Measurements from ENCODE around the gene NFKBIA.

DNA sequence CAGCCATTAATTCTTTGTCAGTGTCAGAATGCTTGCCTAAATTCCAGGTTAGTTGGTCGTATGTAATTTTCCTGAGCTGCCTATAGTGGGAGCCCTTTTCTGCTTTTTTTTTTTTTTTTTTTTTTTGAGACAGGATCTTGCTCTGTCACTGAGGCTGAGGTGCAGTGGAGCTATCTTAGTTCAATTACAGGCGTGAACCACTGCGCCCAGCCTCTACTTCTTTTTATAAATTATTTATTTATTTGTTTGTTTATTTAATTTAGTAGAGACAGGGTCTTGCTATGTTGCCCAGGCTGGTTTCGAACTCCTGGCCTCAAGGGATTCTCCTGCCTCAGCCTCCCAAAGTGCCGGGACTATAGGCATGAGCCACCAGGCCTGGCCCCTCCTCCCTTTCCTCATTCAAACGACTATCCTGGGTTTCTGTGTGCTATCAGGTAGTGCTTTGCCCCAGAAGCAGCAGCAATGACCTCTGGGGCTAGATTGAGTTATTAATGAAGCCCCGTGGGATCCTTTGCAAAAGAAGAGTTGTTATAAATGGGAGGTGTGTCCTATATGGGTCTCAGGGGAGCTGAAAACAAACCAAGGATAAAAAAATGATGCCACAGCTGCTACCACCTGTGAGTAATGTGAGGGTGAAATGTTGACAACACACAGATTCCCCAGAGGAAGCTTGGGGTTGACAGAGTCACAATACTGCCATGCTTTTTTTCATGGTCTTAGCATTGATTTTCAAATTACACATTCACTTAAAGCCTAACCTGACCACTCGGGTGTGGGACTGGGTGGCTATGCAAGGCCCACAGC lies 34.6 kb upstream of the NFKBIA start:
- TF ChIP-seq, protein P1, sequence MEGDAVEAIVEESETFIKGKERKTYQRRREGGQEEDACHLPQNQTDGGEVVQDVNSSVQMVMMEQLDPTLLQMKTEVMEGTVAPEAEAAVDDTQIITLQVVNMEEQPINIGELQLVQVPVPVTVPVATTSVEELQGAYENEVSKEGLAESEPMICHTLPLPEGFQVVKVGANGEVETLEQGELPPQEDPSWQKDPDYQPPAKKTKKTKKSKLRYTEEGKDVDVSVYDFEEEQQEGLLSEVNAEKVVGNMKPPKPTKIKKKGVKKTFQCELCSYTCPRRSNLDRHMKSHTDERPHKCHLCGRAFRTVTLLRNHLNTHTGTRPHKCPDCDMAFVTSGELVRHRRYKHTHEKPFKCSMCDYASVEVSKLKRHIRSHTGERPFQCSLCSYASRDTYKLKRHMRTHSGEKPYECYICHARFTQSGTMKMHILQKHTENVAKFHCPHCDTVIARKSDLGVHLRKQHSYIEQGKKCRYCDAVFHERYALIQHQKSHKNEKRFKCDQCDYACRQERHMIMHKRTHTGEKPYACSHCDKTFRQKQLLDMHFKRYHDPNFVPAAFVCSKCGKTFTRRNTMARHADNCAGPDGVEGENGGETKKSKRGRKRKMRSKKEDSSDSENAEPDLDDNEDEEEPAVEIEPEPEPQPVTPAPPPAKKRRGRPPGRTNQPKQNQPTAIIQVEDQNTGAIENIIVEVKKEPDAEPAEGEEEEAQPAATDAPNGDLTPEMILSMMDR (IDR thresholded peaks at IDR 0.05) = peak in 8 of 12 donors; percentile 11 to 46 (median 35)
- no peak for TF ChIP-seq POLR2A (IDR thresholded peaks at IDR 0.05)

All from heart left ventricle (tissue), 13 donors.